Immature natural killer cell (primary cell): ENCODE results near the gene SPG11. TPM values are rescaled to one million over a fixed set of nuclear protein-coding genes. Genes with fewer than 3 reads are reported as not detected.
"Not testable (repeated sequence)": the region's sequence is repeated elsewhere in the genome, so short reads cannot be mapped to it uniquely, and the experiment has no call there.

ENCODE experiments used
- DNase-seq, 3 donors: peaks; one replicate each; pipeline ENCODE4 v3.0.0; 2022; ENCODE audit warnings: mixed read lengths in 1 of 3
- H3K27ac Mint-ChIP-seq, 6 donors: one replicate each; pipeline ENCODE4 v1.8.0; 2020; ENCODE audit warnings: mixed read lengths in 6 of 6, mild to moderate bottlenecking in 5 of 6, inconsistent platforms in 4 of 6, moderate library complexity in 3 of 6
- H3K27me3 Mint-ChIP-seq, 3 donors: one replicate each; pipeline ENCODE4 v1.8.0; 2020 to 2021; ENCODE audit warnings: low read depth in 3 of 3, mild to moderate bottlenecking in 3 of 3, mixed read lengths in 3 of 3, moderate library complexity in 3 of 3, inconsistent platforms in 1 of 3
- H3K36me3 Mint-ChIP-seq, 3 donors: one replicate each; pipeline ENCODE4 v1.8.0; 2020; ENCODE audit warnings: mixed read lengths in 3 of 3, inconsistent platforms in 2 of 3, mild to moderate bottlenecking in 2 of 3
- H3K4me1 Mint-ChIP-seq, 2 donors: one replicate each; pipeline ENCODE4 v1.8.0; 2020; ENCODE audit warnings: inconsistent platforms in 2 of 2, mild to moderate bottlenecking in 2 of 2, mixed read lengths in 2 of 2, moderate library complexity in 1 of 2
- H3K4me3 Mint-ChIP-seq, 5 donors: one replicate each; pipeline ENCODE4 v1.8.0; 2020; ENCODE audit warnings: mild to moderate bottlenecking in 5 of 5, mixed read lengths in 5 of 5, inconsistent platforms in 3 of 5, moderate library complexity in 3 of 5
- H3K9me3 Mint-ChIP-seq, 6 donors: one replicate each; pipeline ENCODE4 v1.8.0; 2020; ENCODE audit warnings: mild to moderate bottlenecking in 6 of 6, mixed read lengths in 6 of 6, inconsistent platforms in 4 of 6, moderate library complexity in 3 of 6
- polyA plus RNA-seq, 3 donors: library from polyadenylated mRNA; unstranded; fragments of 300-500 nt; fragmentation: Illumina TruSeq; gene quantifications; one replicate each; pipeline ENCODE4 v1.2.3, GENCODE V29; 2021

The SPG11 gene
- polyA plus RNA-seq, 3 donors from 2014 or later, result 22.0 to 37.3 (median 26.1) TPM

GRCh38 chr15:44646460-44646859 lies 17.0 kb downstream of the SPG11 start:
- Mint-ChIP-seq H3K27me3 (no peaks in the 10 kb centered on the region), H3K36me3 (peaks cover 29 to 42% (median 39%) of the 10 kb centered on the region in 3 donors), H3K27ac (peak overlapping the region in 4 of 6 donors; percentile 11 to 70 (median 41)), H3K9me3 (no peaks in the 10 kb centered on the region), H3K4me1 (peaks cover 32 to 64% of the 10 kb centered on the region in 2 donors), H3K4me3 (no peak overlapping the region)
- DNase-seq, result no peak

DNA sequence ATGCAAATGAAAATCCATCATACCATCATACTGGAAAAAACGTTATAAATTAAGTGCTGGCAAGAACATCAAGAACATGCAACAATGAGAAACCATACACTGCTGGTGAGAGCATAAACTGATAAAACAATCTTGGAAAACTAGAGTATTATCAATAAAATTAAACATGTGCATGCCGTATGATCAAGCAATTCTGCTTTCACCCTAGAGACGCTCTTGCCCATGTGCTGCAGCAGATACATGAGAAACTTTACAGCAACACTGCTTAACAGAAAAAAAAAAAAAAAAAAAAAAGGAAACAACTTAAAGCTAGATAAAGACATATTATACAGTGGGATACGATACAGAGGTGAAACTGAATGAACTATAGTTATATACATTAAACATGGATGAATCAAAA lies 21.8 kb downstream of the SPG11 start:
- peaks cover 21 to 22% (median 21%) of the 10 kb centered on the region in 3 donors for H3K36me3 Mint-ChIP-seq
- H3K27ac Mint-ChIP-seq, result peak overlapping the region in 4 of 6 donors; percentile 0 to 27 (median 14)
- no peak for DNase-seq
- no peaks in the 10 kb centered on the region for H3K27me3 Mint-ChIP-seq
- no peak overlapping the region for H3K4me3 Mint-ChIP-seq
- H3K9me3 Mint-ChIP-seq, result no peaks in the 10 kb centered on the region
- H3K4me1 Mint-ChIP-seq, result peaks cover 27 to 58% of the 10 kb centered on the region in 2 donors

- Mint-ChIP-seq H3K9me3 (no peaks in the 10 kb centered on the region), H3K4me3 (no peak overlapping the region), H3K27ac (no peak overlapping the region), H3K4me1 (peaks cover 14 to 18% of the 10 kb centered on the region in 2 donors), H3K36me3 (peaks cover 8 to 27% (median 15%) of the 10 kb centered on the region in 3 donors), H3K27me3 (peaks cover 0 to 3% (median 0%) of the 10 kb centered on the region in 3 donors)
- no peak for DNase-seq
Observed at GRCh38 chr15:44636976-44637375, 26.5 kb downstream of the SPG11 start.

- peak overlapping the region in 1 of 6 donors; percentile 77 for H3K27ac Mint-ChIP-seq
- H3K27me3 Mint-ChIP-seq, result peaks cover 0 to 3% (median 0%) of the 10 kb centered on the region in 3 donors
- H3K36me3 Mint-ChIP-seq, result peaks cover 13 to 35% (median 22%) of the 10 kb centered on the region in 3 donors
- no peak for DNase-seq
- H3K9me3 Mint-ChIP-seq, result no peaks in the 10 kb centered on the region
- H3K4me3 Mint-ChIP-seq, result no peak overlapping the region
- peaks cover 8 to 12% of the 10 kb centered on the region in 2 donors for H3K4me1 Mint-ChIP-seq
Observed at GRCh38 chr15:44633603-44634002, 29.9 kb downstream of the SPG11 start.

DNA sequence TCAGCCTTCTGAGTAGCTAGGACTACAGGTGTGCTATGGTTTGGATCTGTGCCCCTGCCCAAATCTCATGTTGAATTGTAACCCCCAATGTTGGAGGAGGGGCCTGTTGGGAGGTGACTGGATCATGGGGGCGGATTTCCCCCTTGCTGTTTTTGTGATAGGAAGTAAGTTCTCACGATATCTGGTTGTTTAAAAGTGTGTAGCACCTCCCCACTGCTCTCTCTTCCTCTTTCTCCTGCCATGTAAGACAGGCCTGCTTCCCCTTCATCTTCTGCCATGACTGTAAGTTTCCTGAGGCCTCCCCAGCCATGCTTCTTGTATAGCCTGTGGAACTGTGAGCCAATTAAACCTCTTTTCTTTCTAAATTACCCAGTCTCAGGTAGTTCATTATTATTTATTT lies 38.2 kb downstream of the SPG11 start:
- H3K4me3 Mint-ChIP-seq, DNase-seq, H3K9me3 Mint-ChIP-seq, H3K27me3 Mint-ChIP-seq, H3K4me1 Mint-ChIP-seq: not testable (repeated sequence)
- Mint-ChIP-seq H3K36me3 (peaks cover 23 to 54% (median 27%) of the 10 kb centered on the region in 3 donors), H3K27ac (peak overlapping the region in 5 of 6 donors; percentile 38 to 80 (median 66))

- H3K27ac Mint-ChIP-seq, result peak overlapping the region in 5 of 6 donors; percentile 12 to 76 (median 30)
- H3K27me3 Mint-ChIP-seq, result no peaks in the 10 kb centered on the region
Observed at GRCh38 chr15:44623178-44623577, 40.3 kb downstream of the SPG11 start.

DNA sequence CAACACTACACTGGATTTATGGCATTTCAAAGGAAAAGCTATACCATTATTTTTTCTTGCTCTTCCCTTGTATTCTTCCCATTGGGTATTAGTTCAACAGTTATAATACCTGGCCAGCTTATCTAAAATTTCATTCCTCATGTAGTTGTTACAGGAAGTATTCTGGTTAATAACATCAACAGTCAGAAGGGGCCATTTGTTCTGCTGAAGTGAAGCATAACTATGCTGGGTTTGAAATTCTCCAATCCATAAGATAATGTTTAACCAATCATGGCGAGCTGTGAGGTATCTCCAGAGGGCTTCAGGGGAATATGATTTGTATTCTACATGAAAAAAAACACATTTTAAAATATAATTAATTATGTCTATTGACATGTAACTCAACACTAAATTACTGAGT lies 43.4 kb downstream of the SPG11 start:
- Mint-ChIP-seq H3K27ac (no peak overlapping the region), H3K4me1 (no peaks in the 10 kb centered on the region), H3K36me3 (peaks cover 19 to 51% (median 19%) of the 10 kb centered on the region in 3 donors), H3K27me3 (no peaks in the 10 kb centered on the region), H3K9me3 (no peaks in the 10 kb centered on the region), H3K4me3 (no peak overlapping the region)
- no peak for DNase-seq

More at GRCh38 chr15:44623178-44623577, 40.3 kb downstream of the SPG11 start:
- peaks cover 20 to 53% (median 21%) of the 10 kb centered on the region in 3 donors for H3K36me3 Mint-ChIP-seq
- DNase-seq, result no peak
- peaks cover 0 to 8% of the 10 kb centered on the region in 2 donors for H3K4me1 Mint-ChIP-seq
- H3K9me3 Mint-ChIP-seq, result no peaks in the 10 kb centered on the region
- no peak overlapping the region for H3K4me3 Mint-ChIP-seq

- peaks cover 19 to 54% (median 23%) of the 10 kb centered on the region in 3 donors for H3K36me3 Mint-ChIP-seq
Observed at GRCh38 chr15:44616974-44617373, 46.5 kb downstream of the SPG11 start.

DNA sequence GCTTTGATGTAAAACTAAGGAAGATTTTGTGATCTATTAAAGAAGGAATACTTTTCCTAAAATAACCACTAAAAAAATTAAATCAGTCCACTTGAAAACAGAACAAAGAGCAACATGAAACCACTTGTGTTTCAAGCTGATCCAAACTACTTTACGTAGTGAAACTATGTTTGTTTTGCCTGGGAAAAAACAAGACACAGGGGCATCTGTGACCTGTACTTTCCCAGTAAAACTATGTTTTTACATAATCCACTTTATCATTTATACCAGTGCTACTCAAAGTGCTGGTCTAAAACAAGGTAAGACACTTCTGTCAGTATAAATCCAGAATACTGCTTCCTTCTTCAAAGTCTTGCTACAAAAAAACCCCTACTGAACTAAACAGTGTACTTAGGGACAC lies 56.7 kb downstream of the SPG11 start:
- H3K9me3 Mint-ChIP-seq, result no peaks in the 10 kb centered on the region
- H3K4me3 Mint-ChIP-seq, result no peak overlapping the region
- peak overlapping the region in 2 of 6 donors; percentile 12 to 79 for H3K27ac Mint-ChIP-seq
- H3K27me3 Mint-ChIP-seq, result no peaks in the 10 kb centered on the region
- DNase-seq, result no peak
- H3K4me1 Mint-ChIP-seq, result no peaks in the 10 kb centered on the region
- peaks cover 30 to 52% (median 35%) of the 10 kb centered on the region in 3 donors for H3K36me3 Mint-ChIP-seq

More at GRCh38 chr15:44616974-44617373, 46.5 kb downstream of the SPG11 start:
- Mint-ChIP-seq H3K4me3 (no peak overlapping the region), H3K27ac (peak overlapping the region in 1 of 6 donors; percentile 40), H3K9me3 (no peaks in the 10 kb centered on the region), H3K4me1 (no peaks in the 10 kb centered on the region), H3K27me3 (no peaks in the 10 kb centered on the region)
- no peak for DNase-seq

DNA sequence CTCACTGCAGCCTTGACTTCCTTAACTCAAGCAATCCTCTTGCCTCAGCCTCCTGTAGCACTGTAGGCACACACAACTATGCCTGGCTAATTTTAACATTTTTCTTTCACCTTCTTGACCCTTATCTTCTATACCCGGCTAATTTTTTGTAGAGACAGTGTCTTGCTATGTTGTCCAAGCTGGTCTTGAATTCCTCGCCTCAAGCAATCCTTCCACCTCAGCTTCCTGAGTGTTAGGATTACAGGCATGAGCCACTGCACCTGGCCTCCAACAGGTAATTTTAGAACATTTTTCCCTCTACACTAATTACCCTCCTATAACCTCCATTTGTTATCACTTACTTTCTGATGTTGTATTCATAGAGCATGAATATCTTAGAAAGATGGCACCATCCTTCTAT lies 60.3 kb downstream of the SPG11 start:
- peak overlapping the region in 3 of 6 donors; percentile 11 to 27 (median 17) for H3K27ac Mint-ChIP-seq
- DNase-seq, result no peak
- H3K4me3 Mint-ChIP-seq, result no peak overlapping the region
- no peaks in the 10 kb centered on the region for H3K9me3 Mint-ChIP-seq
- H3K36me3 Mint-ChIP-seq, result peaks cover 29 to 49% (median 32%) of the 10 kb centered on the region in 3 donors
- H3K27me3 Mint-ChIP-seq, result no peaks in the 10 kb centered on the region
- H3K4me1 Mint-ChIP-seq, result no peaks in the 10 kb centered on the region

DNA sequence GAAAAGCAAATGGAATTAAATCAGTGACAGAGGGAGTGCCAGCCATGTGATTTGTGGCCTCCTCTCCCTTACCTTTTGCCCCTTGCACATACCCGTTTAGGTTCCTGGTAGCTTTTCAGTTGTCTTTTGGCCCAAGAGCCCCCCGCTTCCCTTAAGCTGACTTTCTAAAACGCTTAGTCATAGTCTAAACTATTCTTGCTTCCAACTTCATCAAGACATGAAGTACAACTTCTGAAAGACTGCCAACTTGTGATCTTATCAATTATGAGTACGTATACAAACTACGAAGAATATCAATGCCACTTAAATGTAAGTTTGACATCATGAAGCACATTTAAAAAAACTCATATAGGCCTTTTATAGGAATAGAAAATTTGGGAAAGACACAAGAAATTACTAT lies 64.6 kb downstream of the SPG11 start:
- Mint-ChIP-seq H3K4me3 (no peak overlapping the region), H3K27ac (peak overlapping the region in 2 of 6 donors; percentile 26 to 76), H3K36me3 (peaks cover 22 to 48% (median 27%) of the 10 kb centered on the region in 3 donors), H3K27me3 (no peaks in the 10 kb centered on the region), H3K4me1 (no peaks in the 10 kb centered on the region), H3K9me3 (no peaks in the 10 kb centered on the region)
- DNase-seq, result no peak

GRCh38 chr15:44598066-44598465 lies 65.4 kb downstream of the SPG11 start:
- Mint-ChIP-seq H3K4me3 (no peak overlapping the region), H3K4me1 (no peaks in the 10 kb centered on the region), H3K36me3 (peaks cover 17 to 49% (median 23%) of the 10 kb centered on the region in 3 donors), H3K27ac (peak overlapping the region; percentile 38 to 83 (median 66)), H3K9me3 (no peaks in the 10 kb centered on the region), H3K27me3 (no peaks in the 10 kb centered on the region)
- DNase-seq, result no peak

DNA sequence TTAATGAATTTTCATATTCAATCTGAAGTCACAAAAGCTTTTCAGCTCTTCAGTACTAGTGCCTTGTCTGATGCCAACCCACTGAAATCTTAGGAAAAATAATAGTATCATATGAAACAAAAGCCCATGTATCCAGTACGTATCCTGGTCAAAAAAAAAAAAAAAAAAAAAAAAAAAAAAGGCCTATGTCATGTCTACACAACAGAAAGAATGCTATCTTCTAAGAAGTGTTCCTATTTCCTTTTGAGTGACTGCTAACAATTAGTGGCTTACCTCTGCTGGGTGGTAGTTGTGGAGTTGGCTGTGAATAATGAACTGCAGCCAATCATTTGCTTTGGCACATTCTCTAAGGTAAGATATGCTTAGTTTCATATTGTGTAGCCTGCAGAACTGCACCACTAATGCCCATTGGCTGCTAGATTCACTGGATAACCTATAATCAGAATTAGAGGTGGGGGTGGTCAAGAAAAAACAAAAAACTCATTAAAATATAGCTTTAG lies 66.9 kb downstream of the SPG11 start:
- Mint-ChIP-seq H3K9me3 (no peaks in the 10 kb centered on the region), H3K27ac (peak overlapping the region in 3 of 6 donors; percentile 51 to 57 (median 57)), H3K36me3 (peaks cover 13 to 41% (median 16%) of the 10 kb centered on the region in 3 donors), H3K4me3 (no peak overlapping the region), H3K27me3 (no peaks in the 10 kb centered on the region), H3K4me1 (no peaks in the 10 kb centered on the region)
- no peak for DNase-seq

DNA sequence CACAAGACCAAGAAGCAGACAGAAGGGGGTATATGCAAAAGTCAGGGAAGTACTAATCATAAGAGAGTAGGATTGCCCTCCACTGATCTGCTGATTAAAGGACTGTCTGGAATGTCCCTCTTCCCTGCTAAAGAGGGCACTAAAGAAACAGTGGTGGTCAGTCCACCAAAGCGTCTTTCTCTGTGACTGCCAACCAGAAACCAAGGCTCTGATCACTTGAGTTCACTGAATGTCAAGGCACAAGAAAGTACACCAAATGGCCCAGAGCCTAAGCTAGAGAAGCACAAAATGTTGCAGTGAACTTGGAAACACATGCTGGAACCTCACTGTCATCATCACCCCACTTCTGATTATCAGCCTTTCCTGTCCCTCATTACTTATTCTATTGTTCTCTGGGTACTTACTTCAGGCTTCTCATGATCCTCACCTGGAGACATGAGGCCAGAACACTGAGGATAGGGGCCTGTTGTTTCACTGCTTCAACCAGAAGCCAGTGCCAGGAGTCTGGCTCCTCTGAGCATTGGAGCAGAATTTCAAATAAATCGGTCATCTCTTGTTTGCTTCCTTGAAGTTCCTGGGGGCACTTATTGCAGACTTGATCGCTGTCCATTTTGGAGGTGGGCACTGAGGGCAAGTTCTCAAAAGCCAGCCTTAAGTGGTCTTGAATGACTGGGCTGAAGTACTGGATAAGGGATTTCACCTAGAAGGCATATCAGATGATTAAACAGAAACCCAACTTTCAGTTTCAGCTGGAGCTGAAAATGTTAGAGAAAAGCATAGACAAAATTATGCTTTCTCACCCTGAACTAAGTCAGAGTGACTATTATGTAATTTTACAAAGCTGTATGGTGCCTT lies 67.6 kb downstream of the SPG11 start:
- H3K9me3 Mint-ChIP-seq, result no peaks in the 10 kb centered on the region
- H3K4me3 Mint-ChIP-seq, result no peak overlapping the region
- H3K27ac Mint-ChIP-seq, result peak overlapping the region; percentile 51 to 82 (median 71)
- peaks cover 16 to 48% (median 21%) of the 10 kb centered on the region in 3 donors for H3K36me3 Mint-ChIP-seq
- no peak for DNase-seq
- H3K27me3 Mint-ChIP-seq, result no peaks in the 10 kb centered on the region
- H3K4me1 Mint-ChIP-seq, result no peaks in the 10 kb centered on the region
